ENCODE results near the gene PLAC8. TPM values are rescaled to one million over a fixed set of nuclear protein-coding genes. Genes with fewer than 3 reads are reported as not detected.

The PLAC8 gene
- total and polyA plus RNA-seq, 2 of the 8 experiments (the other 6 are each of a cell fraction or from before 2014, with no cell fraction given), result 0.98 to 1.1 TPM

DNA sequence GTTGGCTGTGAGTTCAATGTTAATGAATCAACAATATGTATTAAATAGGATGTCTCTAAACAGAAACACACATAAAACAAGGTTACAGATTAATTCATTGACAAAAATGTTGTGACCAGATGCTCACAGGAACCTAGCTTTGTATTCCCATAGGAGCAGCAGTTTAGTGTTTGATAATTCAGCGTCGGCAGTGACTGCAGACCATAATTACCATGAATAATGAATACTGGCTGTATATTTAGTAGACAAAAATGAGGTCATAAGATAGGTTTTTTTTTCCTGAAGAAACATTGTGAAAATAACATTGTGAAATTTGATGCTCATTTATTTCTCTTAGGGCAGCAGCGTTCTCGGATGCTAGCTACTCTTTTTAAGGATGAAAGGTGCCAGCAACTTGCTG, 51.8 kb downstream of the PLAC8 start (continued):
- TF ChIP-seq RNF2 (IDR thresholded peaks at IDR 0.05; ENCODE audit: borderline replicate concordance, low read depth, low read length, missing control alignments, poor library complexity, severe bottlenecking) (no peak), SIX5 (IDR thresholded peaks at IDR 0.05; ENCODE audit: low read depth, low read length) (no peak)
